Testis (tissue), 2 donors: ENCODE results near the gene SYT13.

Experiments used
- CTCF ChIP-seq, 3 experiments: fragments of 450-650 bp in 2 of 3; fragments of 200-600 bp in 1 of 3; sonication (generic) in 1 of 3; IDR thresholded peaks; one replicate each; pipeline ENCODE4 v1.5.1; 2016 to 2019; ENCODE audit warnings: antibody characterized with exemption in 3 of 3, mild to moderate bottlenecking in 2 of 3, moderate library complexity in 1 of 3
- POLR2A ChIP-seq: fragments of 450-650 bp; IDR thresholded peaks from one replicate; pipeline ENCODE4 v1.6.1; 2017; ENCODE audit warnings: antibody characterized with exemption, mild to moderate bottlenecking, moderate library complexity

- TF ChIP-seq POLR2A = no peak
- no peak for TF ChIP-seq CTCF (IDR thresholded peaks at IDR 0.05)
These were observed 18.4 kb downstream of the SYT13 start for GRCh38 chr11:45267652-45268299.
